Neural cell (in vitro differentiated cells): ENCODE data around the gene GPR87. TPM values are rescaled to one million over a fixed set of nuclear protein-coding genes. Genes with fewer than 3 reads are reported as not detected.

Experiments used
- H2AFZ ChIP-seq: fragments of 200-600, 300-800 bp; sonication (generic), shearing (Covaris generic); 2 replicates; pipeline ENCODE4 v1.6.0; 2014; ENCODE audit warnings: low read depth, mild to moderate bottlenecking, antibody characterized with exemption, low read length, moderate library complexity
- H3F3A ChIP-seq: fragments of 200-600 bp; shearing (Covaris generic); 2 replicates; pipeline ENCODE4 v1.6.1; 2016; ENCODE audit warnings: mild to moderate bottlenecking, moderate library complexity, mixed read lengths, antibody characterized with exemption, low read length; ENCODE audit not compliant: insufficient read depth, poor library complexity, severe bottlenecking
- H3K27ac ChIP-seq: fragments of 200-600, 300-800 bp; sonication (generic), shearing (Covaris generic); 2 replicates; pipeline ENCODE4 v1.5.1; 2014; ENCODE audit warnings: mild to moderate bottlenecking, low read length, moderate library complexity
- H3K27me3 ChIP-seq: fragments of 300-800, 200-600 bp; sonication (generic), shearing (Covaris generic); 2 replicates; pipeline ENCODE4 v1.6.0; 2014; ENCODE audit warnings: mild to moderate bottlenecking, low read depth, low read length, moderate library complexity; ENCODE audit not compliant: insufficient read depth
- H3K36me3 ChIP-seq: fragments of 300-800, 200-600 bp; sonication (generic), shearing (Covaris generic); 2 replicates; pipeline ENCODE4 v1.5.1; 2014; ENCODE audit warnings: mild to moderate bottlenecking, antibody characterized with exemption, low read length, moderate library complexity; ENCODE audit not compliant: insufficient read depth
- H3K4me2 ChIP-seq: fragments of 300-800, 200-600 bp; sonication (generic), shearing (Covaris generic); 2 replicates; pipeline ENCODE4 v1.6.0; 2014; ENCODE audit warnings: mild to moderate bottlenecking, low read length
- H3K4me3 ChIP-seq: fragments of 300-800, 200-600 bp; sonication (generic), shearing (Covaris generic); 2 replicates; pipeline ENCODE4 v1.5.1; 2014; ENCODE audit warnings: mild to moderate bottlenecking, low read length, moderate library complexity
- H3K79me2 ChIP-seq: fragments of 200-600 bp; shearing (Covaris generic); replicated peaks from 2 replicates; pipeline ENCODE4 v1.6.0; 2014; ENCODE audit warnings: mild to moderate bottlenecking, low read length, moderate library complexity; ENCODE audit not compliant: insufficient read depth
- H3K9ac ChIP-seq: fragments of 300-800, 200-600 bp; sonication (generic), shearing (Covaris generic); 2 replicates; pipeline ENCODE4 v1.6.1; 2016; ENCODE audit warnings: mild to moderate bottlenecking, low read length, mixed read lengths
- H3K9me2 ChIP-seq: fragments of 200-600 bp; shearing (Covaris generic); 2 replicates; pipeline ENCODE4 v1.6.1; 2016; ENCODE audit warnings: mild to moderate bottlenecking, low read length, mixed read lengths; ENCODE audit not compliant: insufficient read depth
- H3K9me3 ChIP-seq: fragments of 200-600, 300-800 bp; sonication (generic), shearing (Covaris generic); 2 replicates; pipeline ENCODE4 v1.6.1; 2016; ENCODE audit warnings: mild to moderate bottlenecking, mixed run types, low read length, moderate library complexity, mixed read lengths
- H4K20me1 ChIP-seq: fragments of 200-600 bp; shearing (Covaris generic); 2 replicates; pipeline ENCODE4 v1.6.1; 2016; ENCODE audit warnings: mild to moderate bottlenecking, mixed run types; ENCODE audit not compliant: insufficient read depth
- EP300 ChIP-seq: fragments of 450-650 bp; conservative IDR thresholded peaks from 2 replicates; pipeline ENCODE4 v1.6.1; 2014; ENCODE audit warnings: antibody characterized with exemption, mild to moderate bottlenecking, moderate library complexity; ENCODE audit not compliant: poor library complexity, severe bottlenecking
- EZH2 ChIP-seq: fragments of 200-600, 300-800 bp; shearing (Covaris generic), sonication (generic); IDR thresholded peaks from 2 replicates; pipeline ENCODE4 v1.6.1; 2014; ENCODE audit warnings: antibody characterized with exemption, low read length, borderline replicate concordance, mild to moderate bottlenecking; ENCODE audit not compliant: insufficient read depth, poor library complexity, severe bottlenecking
- MXI1 ChIP-seq: fragments of 450-650 bp; conservative IDR thresholded peaks from 2 replicates; pipeline ENCODE4 v1.6.1; 2014; ENCODE audit warnings: antibody characterized with exemption, mild to moderate bottlenecking; ENCODE audit not compliant: poor library complexity, severe bottlenecking
- POLR2AphosphoS5 ChIP-seq: IDR thresholded peaks from 2 replicates; pipeline ENCODE4 v1.6.1; 2012
- RAD21 ChIP-seq: fragments of 450-650 bp; conservative IDR thresholded peaks from 2 replicates; pipeline ENCODE4 v1.6.1; 2014; ENCODE audit warnings: antibody characterized with exemption, mild to moderate bottlenecking, moderate library complexity
- SMC3 ChIP-seq: fragments of 450-650 bp; conservative IDR thresholded peaks from 2 replicates; pipeline ENCODE4 v1.6.1; 2014; ENCODE audit warnings: antibody characterized with exemption, mild to moderate bottlenecking, moderate library complexity; ENCODE audit not compliant: poor library complexity
- TAF1 ChIP-seq: IDR thresholded peaks from 2 replicates; pipeline ENCODE4 v1.6.1; 2012; ENCODE audit warnings: low read depth
- polyA plus RNA-seq: library from polyadenylated mRNA; depleted of rRNA; stranded (reverse); fragments of >200 nt; gene quantifications from 2 replicates; pipeline ENCODE4 v1.2.3, GENCODE V29; 2014
- TF ChIP-seq, protein P1 (sequence below): fragments of 450-650 bp; IDR thresholded peaks from 2 replicates; pipeline ENCODE4 v1.5.1; 2014; ENCODE audit warnings: antibody characterized with exemption, mild to moderate bottlenecking, moderate library complexity; ENCODE audit not compliant: poor library complexity, severe bottlenecking
- TF ChIP-seq, protein P2 (sequence below): IDR thresholded peaks from 2 replicates; pipeline ENCODE4 v1.6.1; 2012; ENCODE audit warnings: borderline replicate concordance

Gene GPR87
- polyA plus RNA-seq, 1 donor from 2014 or later: not detected

DNA sequence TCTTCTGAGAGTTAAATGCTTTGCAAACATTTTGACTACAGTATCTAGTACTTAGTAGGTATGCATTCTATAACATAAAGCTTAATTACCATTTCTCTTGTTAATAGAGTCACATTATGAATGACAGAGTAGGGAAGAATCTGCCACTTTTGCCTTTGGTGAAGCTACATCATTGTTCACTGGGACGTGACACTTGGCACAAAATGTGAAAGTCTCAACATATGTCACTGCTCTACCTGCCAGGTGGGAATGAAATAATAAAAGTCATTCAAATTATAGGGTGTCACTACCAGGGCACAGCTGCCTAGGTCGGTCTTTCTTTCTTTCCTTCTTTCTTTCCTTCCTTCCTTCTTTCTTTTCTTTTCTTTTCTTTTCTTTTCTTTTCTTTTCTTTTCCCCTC lies 17.6 kb downstream of the GPR87 start:
- no peaks in the 10 kb centered on the region for H3K27me3 ChIP-seq
- no peaks in the 10 kb centered on the region for H3K79me2 ChIP-seq
- TF ChIP-seq POLR2AphosphoS5: no peak
- TF ChIP-seq SMC3: no peak
- TF ChIP-seq EP300: no peak
- no peak for TF ChIP-seq MXI1
- TF ChIP-seq EZH2: no peak
- no peak for TF ChIP-seq TAF1
- no peak for TF ChIP-seq RAD21
- TF ChIP-seq, protein P1, sequence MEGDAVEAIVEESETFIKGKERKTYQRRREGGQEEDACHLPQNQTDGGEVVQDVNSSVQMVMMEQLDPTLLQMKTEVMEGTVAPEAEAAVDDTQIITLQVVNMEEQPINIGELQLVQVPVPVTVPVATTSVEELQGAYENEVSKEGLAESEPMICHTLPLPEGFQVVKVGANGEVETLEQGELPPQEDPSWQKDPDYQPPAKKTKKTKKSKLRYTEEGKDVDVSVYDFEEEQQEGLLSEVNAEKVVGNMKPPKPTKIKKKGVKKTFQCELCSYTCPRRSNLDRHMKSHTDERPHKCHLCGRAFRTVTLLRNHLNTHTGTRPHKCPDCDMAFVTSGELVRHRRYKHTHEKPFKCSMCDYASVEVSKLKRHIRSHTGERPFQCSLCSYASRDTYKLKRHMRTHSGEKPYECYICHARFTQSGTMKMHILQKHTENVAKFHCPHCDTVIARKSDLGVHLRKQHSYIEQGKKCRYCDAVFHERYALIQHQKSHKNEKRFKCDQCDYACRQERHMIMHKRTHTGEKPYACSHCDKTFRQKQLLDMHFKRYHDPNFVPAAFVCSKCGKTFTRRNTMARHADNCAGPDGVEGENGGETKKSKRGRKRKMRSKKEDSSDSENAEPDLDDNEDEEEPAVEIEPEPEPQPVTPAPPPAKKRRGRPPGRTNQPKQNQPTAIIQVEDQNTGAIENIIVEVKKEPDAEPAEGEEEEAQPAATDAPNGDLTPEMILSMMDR: no peak
- TF ChIP-seq, protein P2, sequence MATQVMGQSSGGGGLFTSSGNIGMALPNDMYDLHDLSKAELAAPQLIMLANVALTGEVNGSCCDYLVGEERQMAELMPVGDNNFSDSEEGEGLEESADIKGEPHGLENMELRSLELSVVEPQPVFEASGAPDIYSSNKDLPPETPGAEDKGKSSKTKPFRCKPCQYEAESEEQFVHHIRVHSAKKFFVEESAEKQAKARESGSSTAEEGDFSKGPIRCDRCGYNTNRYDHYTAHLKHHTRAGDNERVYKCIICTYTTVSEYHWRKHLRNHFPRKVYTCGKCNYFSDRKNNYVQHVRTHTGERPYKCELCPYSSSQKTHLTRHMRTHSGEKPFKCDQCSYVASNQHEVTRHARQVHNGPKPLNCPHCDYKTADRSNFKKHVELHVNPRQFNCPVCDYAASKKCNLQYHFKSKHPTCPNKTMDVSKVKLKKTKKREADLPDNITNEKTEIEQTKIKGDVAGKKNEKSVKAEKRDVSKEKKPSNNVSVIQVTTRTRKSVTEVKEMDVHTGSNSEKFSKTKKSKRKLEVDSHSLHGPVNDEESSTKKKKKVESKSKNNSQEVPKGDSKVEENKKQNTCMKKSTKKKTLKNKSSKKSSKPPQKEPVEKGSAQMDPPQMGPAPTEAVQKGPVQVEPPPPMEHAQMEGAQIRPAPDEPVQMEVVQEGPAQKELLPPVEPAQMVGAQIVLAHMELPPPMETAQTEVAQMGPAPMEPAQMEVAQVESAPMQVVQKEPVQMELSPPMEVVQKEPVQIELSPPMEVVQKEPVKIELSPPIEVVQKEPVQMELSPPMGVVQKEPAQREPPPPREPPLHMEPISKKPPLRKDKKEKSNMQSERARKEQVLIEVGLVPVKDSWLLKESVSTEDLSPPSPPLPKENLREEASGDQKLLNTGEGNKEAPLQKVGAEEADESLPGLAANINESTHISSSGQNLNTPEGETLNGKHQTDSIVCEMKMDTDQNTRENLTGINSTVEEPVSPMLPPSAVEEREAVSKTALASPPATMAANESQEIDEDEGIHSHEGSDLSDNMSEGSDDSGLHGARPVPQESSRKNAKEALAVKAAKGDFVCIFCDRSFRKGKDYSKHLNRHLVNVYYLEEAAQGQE: no peak
- no peaks in the 10 kb centered on the region for H3K36me3 ChIP-seq
- H3K27ac ChIP-seq: no peak overlapping the region
- no peak overlapping the region for H3K4me3 ChIP-seq
- H2AFZ ChIP-seq: no peak overlapping the region
- H3K9me2 ChIP-seq: no peaks in the 10 kb centered on the region
- H3K9ac ChIP-seq: no peak overlapping the region
- H3K9me3 ChIP-seq: no peaks in the 10 kb centered on the region
- H4K20me1 ChIP-seq: peaks cover 3% of the 10 kb centered on the region
- H3F3A ChIP-seq: no peaks in the 10 kb centered on the region
- no peak overlapping the region for H3K4me2 ChIP-seq

DNA sequence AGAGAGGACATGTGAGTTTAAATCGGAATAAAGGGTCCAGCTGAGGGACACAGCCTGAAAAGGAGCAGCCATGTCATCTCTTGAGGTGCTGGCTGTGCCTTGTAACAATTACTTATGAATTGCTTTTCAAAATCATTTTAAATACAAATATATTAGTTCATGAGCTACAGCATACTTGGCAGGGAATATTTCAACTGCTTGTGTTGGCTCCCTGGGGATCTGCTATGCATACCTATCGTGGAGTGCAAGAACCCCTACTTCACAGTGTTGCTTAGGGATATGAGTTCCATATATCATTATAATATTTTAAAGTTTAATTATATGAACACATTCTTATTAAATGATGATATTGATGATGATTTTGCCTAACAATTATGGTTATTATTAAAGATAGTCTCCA lies 19.2 kb downstream of the GPR87 start:
- H3K27ac ChIP-seq: no peak overlapping the region
- TF ChIP-seq TAF1 (no peak), RAD21 (no peak), EP300 (no peak)
- TF ChIP-seq, protein P2: no peak
- no peaks in the 10 kb centered on the region for H3K36me3 ChIP-seq
- no peaks in the 10 kb centered on the region for H3K9me2 ChIP-seq
- H3K4me3 ChIP-seq: no peak overlapping the region
- H4K20me1 ChIP-seq: peaks cover 3% of the 10 kb centered on the region
- no peaks in the 10 kb centered on the region for H3F3A ChIP-seq
- H3K9ac ChIP-seq: no peak overlapping the region
- no peaks in the 10 kb centered on the region for H3K27me3 ChIP-seq
- H2AFZ ChIP-seq: no peak overlapping the region
- H3K4me2 ChIP-seq: no peak overlapping the region
- H3K79me2 ChIP-seq: no peaks in the 10 kb centered on the region
- H3K9me3 ChIP-seq: no peaks in the 10 kb centered on the region
